ENCODE measurements around the gene SPATA13.

DNA sequence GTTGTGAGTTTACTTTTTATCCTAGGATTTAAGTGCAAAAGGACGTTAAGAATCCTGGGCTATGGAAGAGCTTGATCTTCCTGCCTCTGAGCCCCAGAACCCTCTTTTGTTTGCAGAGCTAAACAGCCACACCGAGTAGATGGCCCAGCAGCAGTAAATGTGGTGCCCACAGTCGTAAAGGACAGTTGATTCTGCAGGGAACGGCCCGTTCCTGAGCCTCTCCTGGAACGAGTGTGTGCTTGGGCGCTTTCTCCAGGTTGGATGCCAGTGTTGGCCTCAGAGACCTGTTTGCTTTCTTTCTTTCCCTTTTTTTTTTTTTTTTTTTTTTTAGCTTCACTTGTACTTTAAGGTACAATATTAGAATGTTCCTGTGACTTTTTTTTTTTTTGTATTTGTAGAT is 41.7 kb downstream of the SPATA13 start:
- TF ChIP-seq, protein P1, sequence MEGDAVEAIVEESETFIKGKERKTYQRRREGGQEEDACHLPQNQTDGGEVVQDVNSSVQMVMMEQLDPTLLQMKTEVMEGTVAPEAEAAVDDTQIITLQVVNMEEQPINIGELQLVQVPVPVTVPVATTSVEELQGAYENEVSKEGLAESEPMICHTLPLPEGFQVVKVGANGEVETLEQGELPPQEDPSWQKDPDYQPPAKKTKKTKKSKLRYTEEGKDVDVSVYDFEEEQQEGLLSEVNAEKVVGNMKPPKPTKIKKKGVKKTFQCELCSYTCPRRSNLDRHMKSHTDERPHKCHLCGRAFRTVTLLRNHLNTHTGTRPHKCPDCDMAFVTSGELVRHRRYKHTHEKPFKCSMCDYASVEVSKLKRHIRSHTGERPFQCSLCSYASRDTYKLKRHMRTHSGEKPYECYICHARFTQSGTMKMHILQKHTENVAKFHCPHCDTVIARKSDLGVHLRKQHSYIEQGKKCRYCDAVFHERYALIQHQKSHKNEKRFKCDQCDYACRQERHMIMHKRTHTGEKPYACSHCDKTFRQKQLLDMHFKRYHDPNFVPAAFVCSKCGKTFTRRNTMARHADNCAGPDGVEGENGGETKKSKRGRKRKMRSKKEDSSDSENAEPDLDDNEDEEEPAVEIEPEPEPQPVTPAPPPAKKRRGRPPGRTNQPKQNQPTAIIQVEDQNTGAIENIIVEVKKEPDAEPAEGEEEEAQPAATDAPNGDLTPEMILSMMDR (conservative IDR thresholded peaks at IDR 0.05; ENCODE audit: low read depth, low read length), result no peak
- no peak for TF ChIP-seq EZH2 (IDR thresholded peaks at IDR 0.05; ENCODE audit: low read length, unreplicated experiment)
- no peak for TF ChIP-seq EZH2phosphoT487 (IDR thresholded peaks at IDR 0.05; ENCODE audit: borderline replicate concordance, low read length)

All from PC-3 (cell line).